Activated naive CD8-positive, alpha-beta T cell treated with anti-CD3 and anti-CD28 coated beads, Interleukin-2, amount 50 U/mL, for 24 hours (primary cell): ENCODE measurements around the gene CCDC127.

Source experiments
- ATAC-seq: fragments of 150-1000 bp; cut with Tn5 transposase; one replicate; pipeline ENCODE4 v1.10.0; 2021
- DNase-seq: peaks from one replicate; pipeline ENCODE4 v3.0.0; 2021
- H3K27ac Mint-ChIP-seq: one replicate; pipeline ENCODE4 v1.8.0; 2021; ENCODE audit warnings: mild to moderate bottlenecking, mixed read lengths
- H3K27me3 Mint-ChIP-seq: one replicate; pipeline ENCODE4 v1.8.0; 2021; ENCODE audit warnings: mixed read lengths
- H3K36me3 Mint-ChIP-seq: one replicate; pipeline ENCODE4 v1.8.0; 2021; ENCODE audit warnings: low read depth, mixed read lengths
- H3K4me1 Mint-ChIP-seq: one replicate; pipeline ENCODE4 v1.8.0; 2021; ENCODE audit warnings: mixed read lengths
- H3K4me3 Mint-ChIP-seq: one replicate; pipeline ENCODE4 v1.8.0; 2021; ENCODE audit warnings: mild to moderate bottlenecking, moderate library complexity, mixed read lengths
- H3K9me3 Mint-ChIP-seq: one replicate; pipeline ENCODE4 v1.8.0; 2021; ENCODE audit warnings: mixed read lengths

The CCDC127 gene

DNA sequence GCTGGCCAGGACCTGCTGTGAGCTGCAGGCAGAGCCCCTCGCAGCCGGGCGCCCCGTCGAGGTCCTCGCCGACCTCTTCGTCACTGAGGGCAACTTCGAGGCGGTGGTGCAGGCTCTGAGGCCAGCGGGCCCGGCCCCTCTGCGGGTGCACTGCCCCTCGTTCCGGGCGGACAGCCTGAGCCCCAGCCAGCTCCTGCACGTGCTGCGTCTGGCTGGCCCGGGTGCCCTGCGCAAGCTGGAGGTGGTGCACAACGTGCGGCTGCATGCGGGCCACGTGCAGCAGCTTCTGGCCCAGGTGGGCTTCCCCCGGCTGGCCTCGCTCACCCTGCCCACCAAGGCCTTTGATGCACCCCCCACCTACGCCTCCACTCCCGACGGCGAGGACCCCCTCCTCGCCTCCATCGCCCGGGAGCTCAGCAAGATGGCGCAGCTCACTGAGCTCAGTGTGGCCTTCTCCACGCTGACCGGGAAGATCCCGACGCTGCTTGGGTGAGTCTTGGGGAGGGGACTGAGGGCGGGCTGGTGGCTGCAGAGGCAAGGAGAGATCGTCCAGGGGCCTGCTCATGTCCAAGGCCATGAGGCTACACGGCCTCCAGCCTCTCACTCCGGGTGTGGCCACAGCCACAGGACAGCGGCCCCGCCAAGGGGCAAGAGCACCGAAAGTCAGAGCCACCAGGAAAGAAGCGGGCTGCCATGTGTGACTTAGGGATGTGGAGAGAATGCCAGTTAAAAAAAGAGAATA, 25.8 kb downstream of the CCDC127 start:
- ATAC-seq (no peak), DNase-seq (no peak)
- Mint-ChIP-seq H3K4me3 (no peak overlapping the region), H3K36me3 (no peaks in the 10 kb centered on the region), H3K27ac (no peak overlapping the region), H3K4me1 (peaks cover 9% of the 10 kb centered on the region), H3K27me3 (peaks cover 12% of the 10 kb centered on the region), H3K9me3 (no peaks in the 10 kb centered on the region)

DNA sequence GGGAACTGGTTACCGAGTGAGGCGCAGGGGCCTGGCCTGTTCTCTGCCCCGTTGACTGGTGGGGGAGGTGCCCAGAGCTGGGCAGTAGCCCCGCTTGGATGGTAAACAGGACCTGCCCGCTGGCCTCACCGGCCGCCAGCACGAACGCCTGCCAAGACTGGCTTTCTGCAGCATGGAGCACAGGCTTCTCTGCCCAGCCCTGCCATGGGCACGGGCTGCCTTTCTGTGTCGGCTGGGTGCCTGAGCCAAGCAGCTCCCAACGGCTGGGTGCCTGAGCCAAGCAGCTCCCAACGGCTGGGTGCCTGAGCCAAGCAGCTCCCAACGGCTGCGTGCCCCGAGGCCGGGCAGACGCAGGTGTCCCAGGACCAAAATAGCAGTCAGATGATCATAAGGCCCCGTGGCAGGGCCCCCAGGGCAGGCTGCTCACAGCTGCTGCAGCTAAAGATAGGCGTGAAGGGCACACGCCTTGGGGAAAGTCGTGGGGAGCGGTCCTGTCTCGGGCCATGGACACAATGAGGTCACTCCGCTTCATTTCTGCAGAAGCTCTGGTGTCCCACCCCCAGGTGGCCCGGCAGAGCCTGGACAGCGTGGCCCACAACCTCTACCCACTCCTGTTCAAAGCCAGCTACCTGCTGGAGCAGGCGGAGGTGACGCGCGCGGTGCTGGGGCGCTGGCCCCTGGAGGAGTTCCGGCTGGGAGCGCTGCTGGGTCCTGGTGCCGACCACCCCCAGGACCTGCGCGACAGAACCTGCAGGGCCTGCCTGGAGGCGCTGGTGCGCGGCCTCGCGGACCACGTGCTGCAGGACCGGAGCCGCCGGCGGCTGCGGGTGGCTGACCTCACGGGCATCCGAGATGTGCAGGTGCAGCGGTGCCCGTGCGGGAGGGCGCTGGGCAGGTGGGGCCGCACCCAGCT, 26.7 kb downstream of the CCDC127 start, which contains the start of gene LRRC14B:
LRRC14B (plus strand) TSS at position 460 of the 913 bp plus-strand sequence; CDS start at position 504, 44 bp downstream.
- Mint-ChIP-seq H3K36me3 (no peaks in the 10 kb centered on the region), H3K27ac (no peak within 1 kb of the TSS), H3K27me3 (peaks cover 12% of the 10 kb centered on the region), H3K9me3 (no peaks in the 10 kb centered on the region), H3K4me3 (no peak within 1 kb of the TSS), H3K4me1 (peaks cover 9% of the 10 kb centered on the region)
- DNase-seq (no peak), ATAC-seq (no peak)

DNA sequence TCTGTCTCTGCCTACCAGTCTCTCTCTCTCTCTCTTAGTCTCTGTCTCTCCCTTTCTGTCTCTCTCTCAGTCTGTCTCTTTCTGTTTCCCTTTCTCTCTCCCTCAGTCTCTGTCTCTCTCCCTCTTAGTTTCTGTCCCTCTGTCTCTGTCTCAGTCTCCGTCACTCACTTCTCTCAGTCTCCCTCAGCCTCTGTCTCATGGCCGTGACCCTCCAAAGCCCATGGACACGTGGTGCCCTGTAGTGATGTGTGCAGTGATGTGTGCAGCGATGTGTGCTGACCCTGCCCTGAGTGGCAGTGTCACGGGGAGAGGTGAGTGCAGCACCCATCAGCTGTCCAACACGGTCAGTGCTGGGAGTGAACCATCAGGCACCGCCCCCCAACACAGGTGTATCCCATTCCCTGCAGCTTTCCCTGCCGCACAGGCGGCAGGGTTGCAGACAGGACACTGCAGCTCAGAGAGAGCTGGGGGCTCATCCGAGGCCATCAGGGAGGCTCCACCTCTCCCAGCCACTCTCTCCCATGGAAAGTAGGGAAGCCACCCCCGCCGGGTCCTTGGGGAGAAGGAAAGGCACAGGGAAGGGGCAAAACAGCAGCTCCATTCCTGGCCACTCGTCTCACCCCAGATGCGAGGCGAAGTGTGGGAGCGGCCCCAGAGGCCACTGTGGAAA, 27.5 kb downstream of the CCDC127 start:
- H3K4me1 Mint-ChIP-seq = peaks cover 9% of the 10 kb centered on the region
- ATAC-seq = no peak
- no peak overlapping the region for H3K4me3 Mint-ChIP-seq
- no peaks in the 10 kb centered on the region for H3K9me3 Mint-ChIP-seq
- no peaks in the 10 kb centered on the region for H3K36me3 Mint-ChIP-seq
- H3K27ac Mint-ChIP-seq = no peak overlapping the region
- H3K27me3 Mint-ChIP-seq = peaks cover 12% of the 10 kb centered on the region
- DNase-seq = no peak

DNA sequence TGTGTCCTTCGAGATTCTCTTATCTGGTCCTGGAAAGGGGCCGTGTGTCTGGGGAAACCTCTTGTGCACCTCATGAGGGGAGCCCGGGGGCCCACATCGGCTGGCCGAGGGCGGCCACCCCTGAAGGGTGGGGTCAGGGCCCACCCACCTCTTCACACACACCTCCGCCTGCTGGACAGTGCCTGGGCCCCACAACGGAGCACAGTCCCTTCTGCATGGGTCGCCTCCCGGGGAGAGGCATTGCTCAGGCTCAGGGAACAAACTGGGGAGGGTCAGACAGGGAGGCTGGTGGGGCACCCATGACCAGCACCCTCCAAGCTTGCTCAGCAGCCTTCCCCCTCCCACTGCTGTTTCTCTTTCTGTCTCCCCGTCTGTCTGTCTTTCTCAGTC, 28.0 kb downstream of the CCDC127 start:
- Mint-ChIP-seq H3K9me3 (no peaks in the 10 kb centered on the region), H3K4me1 (peaks cover 9% of the 10 kb centered on the region), H3K36me3 (no peaks in the 10 kb centered on the region), H3K4me3 (no peak overlapping the region), H3K27me3 (peaks cover 12% of the 10 kb centered on the region), H3K27ac (no peak overlapping the region)
- DNase-seq (no peak), ATAC-seq (no peak)

DNA sequence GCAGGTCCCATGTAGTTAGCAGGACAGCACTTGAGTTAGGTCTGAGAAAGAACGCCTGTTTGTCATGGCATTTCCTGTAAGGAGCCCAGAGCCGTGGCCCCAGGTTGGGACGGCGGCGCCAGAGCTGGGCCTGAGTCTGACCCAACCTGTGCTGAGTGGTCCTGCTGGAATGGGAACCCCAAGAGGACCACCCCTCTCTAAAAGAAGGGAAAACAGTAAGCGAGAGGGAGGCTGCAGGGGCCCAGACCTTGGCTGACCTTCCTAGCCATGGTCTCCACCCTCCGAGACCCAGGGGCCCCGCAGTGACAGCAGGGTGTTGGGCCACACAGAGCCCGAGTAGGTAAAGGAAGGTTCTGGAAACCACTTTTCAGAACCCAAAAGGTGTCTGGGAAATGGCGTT, 28.5 kb downstream of the CCDC127 start:
- Mint-ChIP-seq H3K9me3 (no peaks in the 10 kb centered on the region), H3K27me3 (peaks cover 12% of the 10 kb centered on the region), H3K4me3 (no peak overlapping the region), H3K4me1 (peaks cover 9% of the 10 kb centered on the region), H3K36me3 (no peaks in the 10 kb centered on the region), H3K27ac (no peak overlapping the region)
- DNase-seq = no peak
- no peak for ATAC-seq

DNA sequence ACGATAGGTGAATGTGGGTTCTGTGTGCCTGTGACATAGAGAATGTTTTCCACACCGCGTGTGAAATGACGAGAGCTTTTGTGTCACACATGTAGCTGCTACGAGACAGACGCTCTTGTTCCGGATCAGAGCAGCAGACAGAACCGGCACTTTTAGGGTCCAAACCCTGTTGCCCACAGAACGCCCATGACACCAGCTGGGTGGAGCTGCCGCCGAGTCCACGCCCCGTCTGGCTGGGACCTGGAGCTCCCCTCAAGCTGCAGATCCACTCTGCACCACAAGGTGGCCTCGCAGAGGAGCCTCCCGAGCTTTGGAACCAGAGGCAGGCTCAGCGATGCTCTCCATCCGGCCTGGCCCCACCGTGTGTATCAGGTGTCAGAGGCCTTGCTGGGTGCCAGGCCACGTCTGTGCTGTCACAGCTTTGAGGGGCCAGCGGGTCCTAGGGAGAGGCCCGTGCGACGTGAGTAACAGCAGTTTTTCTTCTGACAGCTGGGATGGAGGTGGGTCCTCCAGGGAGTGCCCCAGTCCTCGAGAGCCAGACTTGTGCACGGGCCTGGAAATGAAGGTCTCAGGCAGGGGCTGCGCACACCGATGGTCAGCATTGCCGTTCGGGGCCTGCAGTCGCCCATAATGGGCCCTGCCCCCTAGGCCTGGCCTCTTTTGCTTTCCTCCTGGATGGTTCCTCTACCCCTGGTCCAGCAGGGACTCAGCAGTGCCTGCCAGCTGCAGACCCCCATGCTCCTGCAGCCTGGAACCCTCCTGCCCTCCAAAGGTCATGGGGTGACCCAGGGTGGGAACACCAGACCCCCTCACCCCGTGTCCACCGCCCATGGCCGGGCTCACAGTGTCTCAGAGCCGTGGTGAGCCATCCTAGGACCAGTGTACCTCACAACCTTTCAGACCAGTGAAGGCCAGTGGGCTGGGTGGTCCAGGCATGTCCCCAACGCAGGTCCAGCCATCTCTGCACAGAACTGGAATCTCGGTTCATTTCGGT, 29.2 kb downstream of the CCDC127 start:
- no peaks in the 10 kb centered on the region for H3K36me3 Mint-ChIP-seq
- DNase-seq = peak; percentile 90
- ATAC-seq = peak; percentile 93
- H3K4me1 Mint-ChIP-seq = peaks cover 9% of the 10 kb centered on the region
- H3K27ac Mint-ChIP-seq = no peak overlapping the region
- peaks cover 12% of the 10 kb centered on the region for H3K27me3 Mint-ChIP-seq
- peak overlapping the region; percentile 21 for H3K4me3 Mint-ChIP-seq
- no peaks in the 10 kb centered on the region for H3K9me3 Mint-ChIP-seq

DNA sequence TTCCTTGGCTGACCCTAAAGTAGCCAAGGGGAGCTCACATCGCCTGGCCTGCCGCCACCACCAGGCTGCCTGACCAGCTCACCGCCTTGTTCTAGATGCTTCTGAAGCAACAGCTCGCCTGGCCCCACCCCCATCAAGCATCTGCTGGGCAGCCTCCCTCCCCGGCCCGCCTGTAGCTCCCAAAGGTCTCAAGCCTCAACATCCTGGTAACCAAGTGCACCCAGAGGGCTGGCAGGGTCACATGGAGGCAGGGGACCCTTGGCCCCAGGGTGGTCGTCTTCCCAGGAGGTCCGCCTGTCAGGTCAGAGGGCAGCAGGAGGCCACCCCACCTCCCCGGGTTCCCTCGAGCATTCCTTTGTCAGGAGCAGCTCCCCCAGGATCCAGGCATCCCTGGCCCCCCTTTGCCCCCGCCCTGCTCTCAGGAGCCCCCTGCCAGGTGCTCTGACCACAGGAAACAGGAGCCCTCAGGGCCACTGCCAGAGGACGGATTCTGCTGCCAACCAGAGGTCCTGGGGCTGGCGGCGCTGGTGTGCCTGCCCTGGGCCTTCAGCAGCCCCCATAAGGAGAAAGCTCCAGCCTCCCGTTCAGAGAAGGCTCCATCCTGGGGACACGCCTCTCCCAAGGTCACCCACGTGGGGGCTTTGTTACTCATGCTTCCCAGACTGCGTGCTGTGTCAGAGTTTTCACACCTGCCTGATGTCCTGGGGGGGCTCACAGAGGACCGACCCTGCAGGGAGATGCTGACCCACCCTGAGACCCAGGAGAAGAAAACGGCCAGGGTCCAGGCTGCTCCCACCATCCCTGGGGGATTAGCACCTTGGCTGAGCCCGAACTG, 30.1 kb downstream of the CCDC127 start:
- H3K27ac Mint-ChIP-seq = no peak overlapping the region
- DNase-seq (no peak), ATAC-seq (no peak)

DNA sequence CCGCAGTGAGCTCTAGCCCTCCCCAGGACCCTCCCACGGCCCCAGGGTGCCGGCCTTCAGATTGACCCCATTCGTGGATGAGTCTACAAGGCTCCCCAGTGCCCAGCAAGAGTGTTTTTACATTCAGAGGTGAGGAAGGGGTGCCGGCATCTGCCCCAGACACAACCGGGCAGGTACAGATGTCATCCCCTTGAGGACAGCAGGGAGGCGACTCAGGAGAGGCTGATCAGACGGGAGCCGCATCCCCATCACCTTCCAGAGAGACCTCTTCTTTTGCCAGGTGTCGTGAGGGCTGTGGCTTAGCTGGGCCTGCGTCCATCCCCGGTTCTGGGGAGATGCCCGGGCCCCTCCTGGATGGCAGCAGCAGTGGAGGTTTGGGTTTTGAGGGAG, 30.9 kb downstream of the CCDC127 start:
- H3K27ac Mint-ChIP-seq = no peak overlapping the region
- no peak overlapping the region for H3K4me3 Mint-ChIP-seq
- no peaks in the 10 kb centered on the region for H3K9me3 Mint-ChIP-seq
- peaks cover 7% of the 10 kb centered on the region for H3K27me3 Mint-ChIP-seq
- H3K36me3 Mint-ChIP-seq = no peaks in the 10 kb centered on the region
- peaks cover 9% of the 10 kb centered on the region for H3K4me1 Mint-ChIP-seq
- ATAC-seq = no peak
- DNase-seq = no peak

More for the DNA sequence above, 30.1 kb downstream of the CCDC127 start:
- Mint-ChIP-seq H3K27me3 (peaks cover 12% of the 10 kb centered on the region), H3K36me3 (no peaks in the 10 kb centered on the region), H3K9me3 (no peaks in the 10 kb centered on the region), H3K4me1 (peaks cover 9% of the 10 kb centered on the region), H3K4me3 (peak overlapping the region; percentile 21)

DNA sequence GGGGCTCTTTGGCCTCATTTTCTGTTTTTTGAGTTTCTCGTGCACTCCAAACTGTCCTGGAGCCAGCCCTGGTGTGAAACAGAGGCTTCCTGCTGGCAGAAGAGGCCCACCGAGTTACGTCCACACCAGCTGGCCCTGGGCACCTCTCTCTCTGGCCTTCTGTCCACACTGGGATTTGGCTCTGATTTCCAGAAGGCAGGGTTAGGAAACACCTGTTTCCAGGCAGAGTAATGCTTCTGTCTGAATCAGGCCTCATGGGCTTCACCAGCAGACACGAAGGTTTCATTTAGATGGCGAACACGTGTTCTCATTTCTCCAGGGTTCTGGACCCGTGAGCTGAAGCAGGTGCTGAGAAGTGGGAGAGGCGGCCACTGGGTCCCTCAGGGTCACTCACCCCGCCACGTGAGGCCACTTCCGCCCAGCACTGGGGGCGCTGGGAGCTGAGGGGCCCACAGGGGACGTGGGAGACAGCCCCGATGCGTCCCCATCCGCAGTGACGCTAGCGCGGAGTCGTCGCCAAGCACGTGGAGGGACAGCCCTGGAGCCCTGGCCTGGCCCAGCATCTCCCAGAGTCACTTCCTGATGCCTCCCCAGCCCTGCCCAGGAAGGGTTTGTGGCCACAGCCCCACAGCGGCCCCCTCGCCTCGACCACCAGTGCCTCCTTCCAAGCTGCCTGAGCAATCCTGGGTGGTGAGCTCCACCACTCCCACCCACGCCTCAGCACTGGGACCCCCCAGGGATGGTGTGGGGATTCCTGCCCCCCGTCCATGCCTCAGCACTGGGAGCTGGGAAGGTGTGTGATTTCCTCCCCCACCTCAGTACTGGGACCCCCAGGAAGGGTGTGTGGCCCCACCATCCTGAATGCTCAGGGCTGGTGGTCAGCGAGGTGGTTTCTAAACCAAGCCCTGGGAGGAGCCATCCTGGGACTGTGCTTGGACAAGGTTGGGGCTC, 31.6 kb downstream of the CCDC127 start:
- Mint-ChIP-seq H3K27ac (no peak overlapping the region), H3K9me3 (no peaks in the 10 kb centered on the region), H3K4me1 (peaks cover 9% of the 10 kb centered on the region), H3K27me3 (peaks cover 7% of the 10 kb centered on the region), H3K4me3 (no peak overlapping the region), H3K36me3 (no peaks in the 10 kb centered on the region)
- DNase-seq = no peak
- ATAC-seq = no peak

DNA sequence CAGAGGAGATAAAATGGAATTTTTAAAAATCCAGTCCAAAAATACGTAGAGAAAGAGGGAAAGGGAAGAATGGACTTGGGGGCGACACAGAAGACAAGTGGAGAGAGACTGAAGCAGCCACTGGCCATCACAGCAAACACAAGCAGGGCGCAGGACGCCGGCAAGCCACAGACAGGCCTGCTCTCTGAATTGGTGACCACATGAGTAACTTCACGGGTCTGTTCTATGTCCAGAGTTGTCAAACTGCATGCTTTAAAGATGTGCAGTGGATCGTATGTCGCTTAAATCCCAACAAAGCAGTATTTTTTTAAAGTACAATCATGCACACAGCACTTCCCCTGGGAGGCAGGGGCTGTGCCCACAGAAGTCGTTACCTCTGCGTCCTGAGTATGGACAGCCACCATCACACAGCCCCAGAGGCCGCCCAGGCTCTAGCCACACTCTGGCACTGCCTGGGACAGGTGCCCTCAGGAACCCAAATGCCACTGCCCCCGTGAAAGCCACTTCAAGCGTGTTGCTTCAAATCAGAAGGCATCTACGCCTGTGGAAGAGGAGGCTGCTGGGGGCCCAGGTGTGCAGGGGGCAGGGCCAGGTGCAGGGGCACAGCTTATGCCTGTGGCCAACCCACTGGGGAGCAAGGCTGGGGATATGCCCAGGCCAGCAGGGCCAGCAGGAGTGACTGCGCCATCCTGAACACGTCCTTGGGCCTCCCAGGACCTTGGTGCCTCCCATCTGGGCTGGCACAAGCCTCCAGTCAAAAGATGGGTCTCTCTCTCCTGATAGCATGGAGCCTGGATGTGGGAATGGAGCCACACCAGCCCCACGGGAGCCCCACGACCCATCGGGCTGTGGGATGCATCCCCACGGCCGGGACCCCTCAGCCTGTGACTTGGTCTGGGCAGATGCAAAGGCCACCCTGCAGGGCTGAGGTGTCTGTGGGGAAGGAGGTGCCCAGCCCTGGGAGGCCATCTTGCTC, 32.6 kb downstream of the CCDC127 start:
- ATAC-seq = no peak
- no peak overlapping the region for H3K27ac Mint-ChIP-seq

DNA sequence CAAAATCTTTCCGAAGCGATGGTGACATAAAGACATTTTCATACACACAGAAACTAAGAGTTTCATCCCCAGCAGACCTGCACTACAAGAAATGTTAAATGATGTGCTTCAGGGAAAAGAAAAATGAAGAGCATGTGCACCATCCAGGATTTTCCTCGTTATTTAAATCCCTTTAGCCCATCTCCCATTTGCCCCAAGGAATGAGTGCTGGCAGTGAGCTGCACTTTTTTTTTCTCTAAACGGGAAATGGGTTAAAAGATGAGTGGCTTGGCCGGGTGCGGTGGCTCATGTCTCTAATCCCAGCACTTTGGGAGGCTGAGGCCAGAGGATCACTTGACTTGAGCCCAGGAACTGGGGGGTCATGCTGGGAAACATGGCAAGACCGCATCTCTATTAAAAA, 33.5 kb downstream of the CCDC127 start:
- Mint-ChIP-seq H3K4me1 (peaks cover 5% of the 10 kb centered on the region), H3K27me3 (peaks cover 7% of the 10 kb centered on the region), H3K4me3 (no peak overlapping the region), H3K27ac (no peak overlapping the region), H3K36me3 (no peaks in the 10 kb centered on the region), H3K9me3 (no peaks in the 10 kb centered on the region)
- no peak for ATAC-seq
- no peak for DNase-seq

More for the DNA sequence above, 32.6 kb downstream of the CCDC127 start:
- Mint-ChIP-seq H3K36me3 (no peaks in the 10 kb centered on the region), H3K4me1 (peaks cover 9% of the 10 kb centered on the region), H3K27me3 (peaks cover 7% of the 10 kb centered on the region), H3K9me3 (no peaks in the 10 kb centered on the region), H3K4me3 (no peak overlapping the region)
- no peak for DNase-seq
